Parietal lobe (tissue), 1 donor: ENCODE results near the gene PIGM. TPM values are rescaled to one million over a fixed set of nuclear protein-coding genes. Genes with fewer than 3 reads are reported as not detected.

ENCODE experiments used
- total RNA-seq: library from RNA; depleted of rRNA; stranded (reverse); fragments of >200 nt; gene quantifications from one replicate; pipeline ENCODE4 v1.2.3, GENCODE V29; 2014

Gene PIGM
- 9.7 TPM for total RNA-seq

DNA sequence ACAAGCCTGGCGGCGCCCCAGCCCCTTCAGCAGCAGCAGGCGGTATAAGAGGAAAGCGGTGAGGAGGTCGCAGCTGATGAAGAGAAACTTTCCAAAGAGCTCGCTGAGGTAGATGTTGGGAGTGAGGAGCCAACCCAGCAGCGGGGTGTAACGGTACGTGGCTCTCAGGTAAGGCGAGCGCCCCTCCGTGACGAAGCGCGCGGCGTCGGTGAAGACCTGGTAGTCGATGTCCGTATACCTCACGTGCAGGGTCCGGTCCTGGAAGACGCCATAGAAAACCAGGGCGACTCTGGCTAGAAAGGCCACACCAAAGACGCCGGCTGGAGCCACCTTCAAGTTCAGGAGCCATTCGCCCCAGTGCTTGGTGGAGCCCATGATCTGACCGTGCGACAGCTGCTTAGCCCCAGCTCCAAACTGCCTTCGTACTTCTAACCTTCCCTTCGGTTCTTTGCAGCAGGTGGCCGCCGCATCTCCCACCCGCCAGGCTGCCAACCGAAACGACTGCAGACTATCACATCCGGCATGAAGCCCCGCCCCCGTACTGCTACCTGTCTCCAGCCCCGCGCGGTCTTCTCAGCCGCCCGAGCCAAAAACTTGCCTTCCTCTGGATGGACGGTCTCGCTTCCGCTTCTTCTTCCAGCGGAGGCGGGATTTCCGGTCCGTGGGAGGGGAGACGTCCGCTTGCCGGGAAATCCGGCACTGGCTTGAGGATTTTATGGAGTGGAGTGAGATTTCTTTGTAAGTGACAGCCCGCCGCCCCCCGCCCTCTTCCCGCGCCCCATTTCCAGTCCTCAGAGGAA is at the start of gene PIGM:
Gene PIGM (minus strand): TSS at position 626 of the 800 bp plus-strand sequence. CDS start 251 bp downstream, at position 375.

DNA sequence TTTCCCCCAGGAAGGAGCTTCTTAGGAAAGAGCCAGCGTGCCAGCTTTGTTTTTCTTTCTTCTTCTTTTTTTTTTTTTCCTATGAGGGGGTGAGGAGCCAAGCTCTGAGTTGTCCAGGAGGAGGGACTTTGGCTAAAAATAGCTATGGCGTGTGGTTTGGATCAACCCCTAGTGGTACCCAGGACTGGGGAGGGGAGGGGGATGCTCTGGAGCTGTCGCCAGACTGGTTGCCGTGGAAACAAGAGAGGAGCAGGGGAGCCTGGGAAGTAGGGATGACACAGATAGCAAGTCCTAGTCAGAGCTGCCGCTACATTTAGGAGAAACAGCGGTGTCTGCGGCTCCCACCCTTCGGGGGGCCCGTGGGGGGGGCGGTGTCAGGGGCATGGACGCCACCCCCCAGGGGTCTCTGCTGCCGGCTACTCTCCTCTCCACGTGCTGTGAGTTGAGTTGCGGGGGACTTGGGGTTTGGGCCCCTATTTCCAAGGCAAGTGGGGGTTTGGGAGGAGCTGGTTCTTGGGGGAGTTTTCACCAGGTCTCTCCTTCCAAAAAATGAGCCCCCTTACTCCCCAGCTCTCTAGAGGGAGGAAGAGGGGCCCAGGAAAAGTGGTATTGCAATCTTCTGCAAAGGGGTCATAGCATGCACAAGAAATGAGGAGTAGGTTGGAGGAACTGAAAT is 49.6 kb upstream of the PIGM start, which contains the start of gene KCNJ9:
Gene KCNJ9 (plus strand): TSS at position 278 of the 676 bp plus-strand sequence. CDS start 2,493 bp downstream, outside the sequence.

DNA sequence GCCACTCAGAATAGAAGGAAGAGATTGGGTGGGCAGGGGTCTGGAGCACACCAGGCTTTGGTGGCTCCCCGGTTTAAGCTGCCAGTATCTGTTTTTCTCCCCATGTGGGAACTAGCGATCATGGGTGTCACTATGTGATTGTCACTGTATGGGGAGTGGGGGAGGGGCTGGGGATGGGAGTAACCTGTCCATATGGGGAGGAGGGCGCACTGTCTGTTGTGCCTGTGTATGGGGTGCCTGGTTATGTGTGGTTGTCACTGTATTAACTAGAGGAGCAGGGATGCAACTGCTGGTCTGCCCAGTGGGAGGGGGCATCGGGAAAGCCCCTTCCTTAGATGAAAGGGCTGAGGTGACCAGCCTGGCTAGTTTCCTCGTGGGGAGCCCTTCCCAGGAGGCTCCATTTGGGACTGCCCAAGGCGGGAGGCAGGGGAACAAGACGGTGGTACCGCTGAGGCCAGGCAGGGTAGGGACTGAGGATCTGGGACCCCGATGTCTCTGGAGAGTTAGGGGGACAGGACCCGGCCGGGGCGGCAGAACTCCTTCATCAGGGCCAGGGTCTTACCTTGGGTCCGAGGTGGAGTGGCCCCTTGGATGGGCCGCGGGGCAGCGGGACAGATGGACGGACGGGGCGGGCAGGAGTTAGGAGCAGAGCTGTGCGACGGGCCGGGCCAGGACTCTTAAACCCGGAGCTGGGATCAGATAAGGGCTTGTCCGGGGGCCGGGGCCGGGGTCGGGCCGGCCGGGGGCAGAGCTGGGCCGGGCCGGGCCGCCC is 37.9 kb upstream of the PIGM start, which contains the start of gene KCNJ10:
Gene KCNJ10 (minus strand): TSS at position 701 of the 772 bp plus-strand sequence. CDS start 27,628 bp downstream, outside the sequence.

Other genes with a start within 250 kb of the PIGM start
- not detected for gene FCRL6, start 229.6 kb downstream of the PIGM start, total RNA-seq
- gene SLAMF8, start 205.1 kb downstream of the PIGM start, total RNA-seq, result not detected
- 0.31 TPM for gene VSIG8, start 169.3 kb downstream of the PIGM start, total RNA-seq
- 0.63 TPM for gene CFAP45, start 131.8 kb downstream of the PIGM start, total RNA-seq
- 16.9 TPM for gene TAGLN2, start 106.5 kb downstream of the PIGM start, total RNA-seq
- gene IGSF9, start 86.4 kb downstream of the PIGM start, total RNA-seq, result 10.6 TPM
- not detected for gene SLAMF9, start 77.8 kb downstream of the PIGM start, total RNA-seq
- 3.4 TPM for gene KCNJ10, start 38.2 kb upstream of the PIGM start, total RNA-seq
- 14.7 TPM for gene KCNJ9, start 49.5 kb upstream of the PIGM start, total RNA-seq
- 54.8 TPM for gene IGSF8, start 66.6 kb upstream of the PIGM start, total RNA-seq
- 61.7 TPM for gene ATP1A2, start 83.8 kb upstream of the PIGM start, total RNA-seq
- gene ATP1A4, start 119.6 kb upstream of the PIGM start, total RNA-seq, result 0.31 TPM
- 1.9 TPM for gene CASQ1, start 158.6 kb upstream of the PIGM start, total RNA-seq
- gene PEA15, start 173.4 kb upstream of the PIGM start, total RNA-seq, result 146 TPM
- gene DCAF8, start 230.6 kb upstream of the PIGM start, total RNA-seq, result 153 TPM